UCSD-AML1 (cell line): Measurements from ENCODE around the gene ZBED5.
A peak's percentile ranks its signal among the peaks of the same experiment; 100 is the strongest.
"Not testable (repeated sequence)": the region's sequence is repeated elsewhere in the genome, so short reads cannot be mapped to it uniquely, and the experiment has no call there.

ENCODE experiments used
- DNase-seq: peaks from one replicate; lab custom pipeline; 2025; ENCODE audit not compliant: unreplicated experiment; lab: John Stamatoyannopoulos, UW

The ZBED5 gene

DNA sequence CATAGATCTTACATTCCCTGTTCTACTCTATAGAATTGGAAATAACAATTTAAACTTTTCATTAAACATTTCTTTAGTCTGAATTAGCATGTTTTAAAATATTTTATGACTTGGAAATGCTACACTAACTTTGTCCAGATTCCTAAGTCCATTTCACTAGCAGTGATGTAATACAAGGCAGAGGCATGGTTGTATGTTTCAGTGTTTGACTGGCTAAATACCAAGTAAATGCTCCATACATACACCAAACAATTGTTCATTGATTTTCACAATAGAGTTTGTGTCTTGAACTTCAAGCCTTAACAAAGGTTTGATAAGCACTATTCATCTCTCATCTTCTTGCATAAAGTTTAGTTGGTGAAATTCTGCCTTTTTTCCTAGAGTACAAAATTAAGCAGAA, 13.5 kb downstream of the ZBED5 start:
- no peak for DNase-seq

DNA sequence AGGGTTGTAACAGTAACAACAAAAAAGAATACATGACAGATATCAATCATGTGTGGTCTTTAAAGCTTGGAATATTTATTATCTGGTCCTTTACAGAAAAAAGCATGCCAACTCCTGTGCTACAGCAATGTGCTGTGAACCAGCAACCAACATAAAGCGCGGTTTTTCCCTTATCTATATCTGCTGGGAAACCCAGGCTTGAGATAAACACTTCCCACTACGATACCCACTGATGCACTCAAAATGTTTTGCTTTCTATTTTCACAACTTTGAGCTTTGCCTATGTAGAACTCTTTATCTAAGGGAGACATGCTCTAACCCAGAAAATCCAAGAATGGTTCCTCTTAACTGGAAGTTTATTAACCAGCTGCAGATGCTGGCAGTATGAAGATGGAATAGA, 19.0 kb downstream of the ZBED5 start:
- DNase-seq: no peak

DNA sequence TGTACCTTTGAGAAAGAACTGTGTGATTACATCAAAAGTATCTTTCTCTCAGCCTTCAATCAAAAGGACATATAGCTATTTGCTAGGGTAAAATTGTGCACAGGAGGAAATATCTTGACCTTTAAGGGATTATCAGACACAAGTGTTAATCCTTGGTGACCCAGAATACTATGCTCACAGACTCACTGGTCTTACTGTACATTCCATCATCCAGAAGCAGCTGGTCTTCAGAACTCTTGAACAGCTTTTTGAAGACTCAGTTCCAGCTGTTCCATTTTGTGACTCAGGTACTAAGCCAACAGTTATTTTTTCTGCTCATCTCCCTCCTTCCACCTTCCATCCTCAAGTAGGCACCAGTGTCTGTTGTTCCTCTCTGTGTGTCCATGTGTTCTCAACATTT, 19.8 kb downstream of the ZBED5 start:
- no peak for DNase-seq

DNA sequence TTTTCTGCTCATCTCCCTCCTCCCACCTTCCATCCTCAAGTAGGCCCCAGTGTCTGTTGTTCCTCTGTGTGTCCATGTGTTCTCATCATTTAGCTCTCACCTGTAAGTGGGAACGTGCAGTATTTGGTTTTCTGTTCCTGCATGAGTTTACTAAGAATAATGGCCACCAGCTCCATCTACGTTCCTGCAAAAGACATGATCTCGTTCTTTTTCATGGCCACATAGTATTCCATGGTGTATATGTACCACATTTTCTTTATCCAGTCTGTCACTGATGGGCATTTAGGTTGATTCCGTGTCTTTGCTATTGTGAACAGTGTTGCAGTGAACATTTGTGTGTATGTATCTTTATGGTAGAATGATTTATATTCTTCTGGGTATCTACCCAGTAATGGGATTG, 21.0 kb downstream of the ZBED5 start:
- DNase-seq: not testable (repeated sequence)

DNA sequence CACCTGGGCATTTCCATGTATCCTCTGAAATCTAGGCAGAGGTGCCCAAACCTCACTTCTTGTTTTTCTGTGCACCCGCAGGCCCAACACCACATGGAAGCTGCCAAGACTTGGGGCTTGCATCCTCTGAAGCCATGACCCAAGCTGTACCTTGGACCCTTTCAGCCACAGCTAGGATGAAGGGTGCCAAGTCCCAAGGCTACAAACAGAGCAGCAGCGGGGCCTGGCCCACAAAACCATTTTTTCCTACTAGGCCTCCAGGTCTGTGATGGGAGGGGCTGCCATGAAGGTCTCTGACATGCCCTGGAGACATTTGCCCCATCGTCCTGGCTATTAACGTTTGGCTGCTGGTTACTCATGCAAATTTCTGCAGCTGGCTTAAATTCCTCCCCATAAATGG, 28.7 kb downstream of the ZBED5 start:
- DNase-seq: no peak

DNA sequence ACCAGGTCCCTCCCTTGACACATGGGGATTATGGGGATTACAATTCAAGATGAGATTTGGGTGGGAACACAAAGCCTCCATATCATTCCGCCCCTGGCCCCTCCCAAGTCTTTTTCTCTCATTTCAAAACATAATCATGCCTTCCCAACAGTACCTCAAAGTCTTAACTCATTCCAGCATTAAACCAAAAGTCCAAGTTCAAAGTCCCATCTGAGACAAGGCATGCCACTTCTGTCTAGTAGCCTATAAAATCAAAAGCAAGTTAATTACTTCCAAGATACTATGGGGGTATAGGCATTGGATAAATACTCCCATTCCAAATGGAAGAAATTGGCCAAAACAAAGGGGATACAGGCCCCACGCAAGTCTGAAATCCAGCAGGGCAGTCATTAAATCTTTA, 29.5 kb downstream of the ZBED5 start:
- DNase-seq: no peak

DNA sequence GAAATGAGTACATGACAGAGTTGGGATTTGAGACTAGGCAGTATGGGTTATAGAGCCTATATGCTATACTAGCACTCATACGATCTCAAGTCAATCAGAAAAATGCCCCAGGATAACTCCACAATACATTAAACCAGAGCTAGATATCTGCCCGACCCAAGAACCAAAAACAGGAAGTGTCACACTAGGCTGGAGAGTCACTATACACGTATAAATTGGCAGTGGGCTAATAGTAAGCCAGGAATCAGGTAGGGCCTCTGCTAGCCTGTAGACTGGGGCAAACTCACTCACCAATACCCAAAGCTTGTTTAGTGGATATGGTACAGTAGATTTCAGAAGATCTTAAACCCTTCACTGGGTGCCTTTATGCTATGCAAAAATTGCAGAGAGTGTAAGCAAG, 33.0 kb downstream of the ZBED5 start:
- no peak for DNase-seq

DNA sequence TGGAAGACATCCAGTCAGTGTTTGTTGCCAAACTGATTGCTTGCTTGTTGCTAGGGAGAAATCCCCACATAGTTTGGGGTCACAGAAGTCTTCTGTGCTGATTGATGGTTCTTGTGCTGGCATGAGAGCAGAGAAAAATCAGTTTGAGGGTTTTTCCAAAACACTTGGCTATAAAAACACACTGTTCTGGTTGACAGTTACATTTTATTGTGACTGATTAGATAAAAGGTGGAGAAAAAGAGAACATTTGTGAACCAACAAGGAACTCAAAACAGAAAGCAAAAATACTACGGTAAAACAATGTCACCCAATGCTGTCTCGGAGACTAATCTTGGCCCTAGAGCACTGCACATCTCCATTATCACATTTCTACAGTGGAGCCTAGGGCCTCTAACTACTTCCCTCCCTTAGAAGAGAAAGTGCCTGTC, 34.7 kb downstream of the ZBED5 start:
- no peak for DNase-seq

DNA sequence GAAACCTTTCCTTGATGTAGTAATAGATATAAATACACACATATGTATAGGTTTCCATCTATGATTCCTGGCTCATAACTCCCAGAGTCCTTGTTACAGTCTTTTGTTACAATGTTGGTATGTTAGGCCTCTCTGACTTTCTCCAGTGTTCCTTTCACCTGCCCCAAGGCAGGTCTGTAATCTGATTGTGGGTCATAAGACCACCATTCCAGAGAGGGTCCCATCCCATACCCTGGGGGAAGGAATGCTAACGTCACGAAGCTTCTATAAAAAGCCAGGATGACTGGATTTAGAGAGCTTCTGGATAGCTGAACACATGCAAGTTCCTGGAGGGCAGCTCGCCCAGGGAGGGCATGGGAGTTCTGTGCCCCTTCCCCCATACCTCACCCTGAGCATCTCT, 35.4 kb downstream of the ZBED5 start:
- not testable (repeated sequence) for DNase-seq

DNA sequence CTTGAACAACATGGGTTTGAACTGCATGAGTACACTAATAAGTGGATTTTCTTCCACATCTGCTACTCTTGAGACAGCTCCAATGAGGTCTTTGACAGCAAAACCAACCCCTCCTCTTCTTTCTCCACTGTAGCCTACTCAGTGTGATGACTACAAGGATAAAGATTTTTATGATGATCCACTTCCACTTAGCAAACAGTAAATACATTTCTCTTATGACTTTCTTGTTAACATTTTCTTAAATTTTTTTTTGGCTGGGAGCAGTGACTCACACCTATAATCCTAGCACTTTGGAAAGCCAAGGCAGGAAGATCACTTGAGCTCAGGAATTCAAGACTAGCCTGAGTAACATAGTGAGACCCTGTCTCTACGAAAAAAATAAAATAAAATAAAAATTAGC, 39.3 kb downstream of the ZBED5 start:
- no peak for DNase-seq

DNA sequence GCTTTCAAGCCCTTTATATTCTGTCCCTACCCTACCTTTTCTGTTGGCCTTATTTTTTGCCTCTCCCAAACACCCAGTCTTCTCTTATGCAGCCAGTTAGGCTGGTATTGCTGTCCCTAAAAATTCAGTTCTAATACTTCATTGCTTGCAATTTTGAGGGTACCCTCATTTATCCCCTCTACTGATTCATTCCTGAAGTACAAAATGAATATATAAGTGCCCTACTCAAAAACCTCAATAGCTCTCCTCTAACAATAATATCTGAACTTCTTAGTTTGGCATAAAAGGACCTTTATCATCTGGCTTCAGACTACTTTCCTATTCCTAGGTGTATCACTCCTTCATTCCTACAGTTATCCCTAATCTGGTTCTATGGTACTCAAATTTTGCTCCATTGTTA, 43.9 kb downstream of the ZBED5 start:
- DNase-seq: no peak

DNA sequence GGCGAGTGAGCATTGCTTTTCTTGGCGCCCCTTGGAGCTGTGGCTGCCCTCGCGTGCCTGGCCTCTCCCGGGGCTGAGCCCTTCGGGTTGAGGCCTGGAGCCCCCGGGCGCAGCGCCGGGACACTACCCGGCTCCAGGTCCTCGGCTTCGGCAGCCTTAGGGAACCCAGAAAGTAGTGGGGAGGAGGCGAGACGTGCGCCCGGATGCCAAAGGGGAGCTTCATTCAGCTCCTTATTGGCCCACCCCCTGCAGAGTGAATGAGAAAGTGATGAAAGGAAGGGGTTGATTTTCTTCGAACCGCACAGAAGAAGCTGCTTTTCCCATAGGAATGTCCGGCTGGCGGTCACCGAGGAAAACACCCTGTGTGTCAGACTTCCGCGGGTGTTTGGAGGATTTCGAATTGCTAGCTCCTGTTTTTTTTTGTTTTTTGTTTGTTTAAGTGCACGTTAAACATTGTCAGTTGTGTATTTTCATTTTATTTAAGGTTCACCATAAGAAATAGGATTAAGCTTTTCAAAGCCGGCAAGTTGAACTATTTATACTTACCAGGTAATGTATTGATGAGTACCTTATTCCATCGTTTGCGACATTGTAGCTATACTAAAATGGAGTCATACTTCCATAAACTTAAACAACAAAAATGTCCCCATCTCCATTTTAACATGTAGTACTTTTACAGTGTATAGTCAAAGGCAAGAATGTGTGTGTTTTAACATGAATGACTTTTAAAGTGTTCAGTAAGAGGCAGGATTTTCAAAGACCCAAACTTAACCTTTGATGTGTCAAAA, 48.3 kb downstream of the ZBED5 start:
- DNase-seq: no peak

DNA sequence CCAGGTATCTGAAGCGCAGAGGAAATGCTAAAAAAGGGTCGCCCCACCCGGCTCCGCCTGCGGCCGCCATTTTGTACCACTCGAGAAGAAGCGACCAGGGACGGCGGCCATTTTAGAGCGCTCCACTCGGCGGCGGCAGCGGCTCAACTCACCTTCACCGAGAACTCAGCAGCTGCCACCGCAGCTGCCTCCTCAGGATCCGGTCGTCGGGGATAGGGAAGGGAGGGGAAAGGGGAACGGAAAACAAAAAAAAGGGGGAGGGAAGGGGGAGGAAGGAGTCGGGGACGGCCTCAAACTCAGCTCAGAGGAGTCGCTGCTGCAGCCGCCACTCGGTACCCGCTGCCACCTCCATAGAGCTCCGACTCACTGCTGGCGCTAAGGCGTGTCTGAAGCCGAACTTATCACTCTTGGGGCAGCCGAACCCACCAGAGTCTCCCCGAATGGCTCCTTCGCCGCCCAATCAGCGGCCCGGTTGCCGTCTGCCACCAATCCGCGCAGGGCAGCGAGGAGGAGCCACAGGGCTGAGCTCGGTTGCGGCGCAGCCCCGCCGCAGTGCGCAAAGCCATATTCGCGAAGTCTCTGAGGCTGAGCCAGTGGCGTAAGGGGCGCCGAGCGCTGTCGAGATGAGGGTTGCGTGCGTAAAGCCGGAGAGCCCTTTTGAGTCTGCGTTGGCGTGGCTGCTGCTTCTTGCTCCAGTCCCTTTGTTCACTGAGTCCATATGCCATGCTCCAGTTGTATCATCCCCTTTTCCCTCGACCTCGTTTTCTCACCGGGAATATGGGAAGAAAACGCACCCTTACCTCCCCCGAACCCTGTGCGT, 49.1 kb downstream of the ZBED5 start, which contains the start of gene EIF4G2:
Gene EIF4G2, minus strand, starts transcription at position 374 of the 820 bp plus-strand sequence.
- peak; percentile 99 for DNase-seq

DNA sequence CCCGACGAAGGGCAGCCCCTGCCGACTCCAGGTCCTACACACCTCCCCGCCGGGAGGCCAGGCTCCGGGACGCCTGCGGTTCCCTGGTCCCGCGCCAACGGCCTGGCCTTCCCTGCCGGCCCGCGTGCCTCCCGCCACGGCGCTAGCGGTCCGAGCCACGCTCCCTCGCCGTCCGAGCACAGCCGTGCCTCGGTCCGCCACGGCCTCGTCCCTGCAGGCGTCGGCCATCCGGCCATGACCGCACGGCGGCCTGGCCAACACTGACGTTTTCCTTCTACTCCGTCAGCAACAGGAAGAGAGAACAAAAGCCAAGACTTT, 49.7 kb downstream of the ZBED5 start:
- no peak for DNase-seq

DNA sequence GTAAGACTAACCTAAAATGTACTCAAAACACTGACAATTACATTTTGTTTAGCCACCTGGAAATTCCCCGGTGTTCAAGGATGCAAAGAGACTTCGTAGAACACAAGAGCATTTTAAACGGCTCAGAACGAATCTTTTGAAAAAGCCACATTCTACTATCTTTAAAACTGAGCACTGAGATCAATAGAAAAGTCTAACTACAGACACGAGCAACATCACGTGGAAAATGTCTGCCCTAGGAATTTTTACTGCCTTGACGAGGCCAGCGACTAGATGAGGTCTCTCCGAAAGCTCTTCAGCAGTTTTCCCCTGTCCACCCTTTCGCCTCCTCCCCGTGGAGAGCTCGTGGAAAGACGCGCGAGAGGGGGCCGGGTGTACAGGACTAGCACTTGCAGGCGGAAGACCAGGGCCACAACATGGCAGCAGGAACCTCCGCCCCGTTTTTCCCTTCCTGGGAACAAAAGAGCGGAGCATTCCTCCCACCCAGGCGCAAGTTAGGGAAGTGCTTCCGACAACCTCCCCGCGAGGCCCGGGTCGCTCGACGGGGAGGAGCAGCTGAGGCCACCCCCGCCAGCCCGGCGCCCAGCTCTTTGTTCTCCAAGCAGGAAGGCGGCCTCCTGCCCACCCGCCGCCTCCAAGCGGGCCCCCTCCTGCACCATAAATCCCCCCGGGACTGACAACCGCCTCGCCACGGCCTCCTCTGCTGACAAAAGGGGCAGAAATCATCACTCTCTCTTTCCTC, 50.2 kb downstream of the ZBED5 start:
- peak; percentile 63 for DNase-seq

DNA sequence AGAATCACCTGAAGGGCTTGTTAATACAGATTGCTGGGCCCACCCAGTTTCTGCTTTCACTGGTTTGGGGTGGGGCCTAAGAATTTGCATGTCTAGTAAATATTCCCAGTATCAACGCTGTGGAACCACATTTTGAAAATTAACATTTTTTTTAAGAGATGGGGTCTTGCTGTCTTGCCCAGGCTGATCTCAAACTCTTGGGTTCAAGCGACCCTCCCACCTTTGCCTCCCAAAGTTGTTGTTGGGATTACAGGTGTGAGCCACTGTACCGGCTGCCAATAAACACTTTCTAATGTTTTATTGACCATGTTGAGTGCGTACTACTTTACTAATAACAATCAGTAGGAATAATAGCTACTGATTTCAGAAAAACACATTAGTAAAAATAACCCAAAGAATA, 51.6 kb downstream of the ZBED5 start:
- no peak for DNase-seq

DNA sequence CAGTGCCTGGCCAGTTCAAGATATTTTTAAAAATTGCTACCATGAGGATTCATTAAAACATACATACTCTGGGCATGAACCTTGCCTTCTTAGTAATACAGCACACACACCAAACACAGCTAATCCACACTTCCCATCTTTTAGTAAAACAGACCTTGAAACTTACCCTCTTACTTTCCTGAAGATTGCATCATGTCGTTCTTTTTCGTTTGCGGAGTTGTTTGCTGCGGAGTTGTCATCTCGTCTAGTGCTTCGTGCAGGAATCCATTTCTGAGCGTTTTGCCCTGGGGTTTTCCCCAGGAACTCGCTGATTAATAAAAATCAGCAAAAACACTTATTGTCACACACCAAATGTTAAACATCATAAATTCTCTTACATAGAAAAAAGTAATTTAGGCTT, 52.1 kb downstream of the ZBED5 start:
- no peak for DNase-seq

DNA sequence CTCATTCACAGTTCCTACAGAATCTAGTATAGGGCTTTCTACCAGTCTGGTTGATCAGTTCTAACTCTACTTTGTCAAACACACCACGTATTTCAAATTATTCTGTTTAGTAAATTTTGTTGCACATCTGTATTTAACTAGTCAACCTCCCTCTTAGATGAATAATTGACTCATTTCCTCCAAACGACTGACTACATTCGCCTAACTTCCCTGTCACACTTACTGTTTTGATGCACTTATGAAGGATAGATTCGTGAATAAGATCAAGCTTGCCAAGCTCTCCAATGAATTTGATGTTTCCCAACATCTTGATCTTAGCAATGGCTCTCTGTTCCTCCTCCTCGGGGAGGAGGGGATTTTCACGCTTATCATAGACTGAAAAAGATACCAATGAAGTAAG, 54.2 kb downstream of the ZBED5 start:
- no peak for DNase-seq
